ENCODE results near the gene IL17RC.
A peak's percentile ranks its signal among the peaks of the same experiment; 100 is the strongest.
"Not testable (repeated sequence)": the region's sequence is repeated elsewhere in the genome, so short reads cannot be mapped to it uniquely, and the experiment has no call there.

Gene IL17RC

GRCh38 chr3:9916734-9917680 is at the start of gene IL17RC:
Gene IL17RC, plus strand, starts transcription at chr3:9917098. Its CDS starts 218 bp downstream, at chr3:9917316.
- no peak for DNase-seq

GRCh38 chr3:9867106-9867505 is 49.8 kb upstream of the IL17RC start:
- no peak for DNase-seq

- DNase-seq, result no peak
Observed at GRCh38 chr3:9869955-9870354, 46.9 kb upstream of the IL17RC start.

- no peak for DNase-seq
Observed at GRCh38 chr3:9870978-9871377, 45.9 kb upstream of the IL17RC start.

GRCh38 chr3:9872067-9872466 is 44.8 kb upstream of the IL17RC start:
- DNase-seq, result not testable (repeated sequence)

- DNase-seq, result no peak
Observed at GRCh38 chr3:9875448-9875847, 41.5 kb upstream of the IL17RC start.

GRCh38 chr3:9876255-9876654 is 40.6 kb upstream of the IL17RC start:
- not testable (repeated sequence) for DNase-seq

- no peak for DNase-seq
Observed at GRCh38 chr3:9876991-9877390, 39.9 kb upstream of the IL17RC start.

GRCh38 chr3:9878700-9879099 is 38.2 kb upstream of the IL17RC start:
- no peak for DNase-seq

- no peak for DNase-seq
Observed at GRCh38 chr3:9879830-9880549, 36.9 kb upstream of the IL17RC start, which contains the start of gene CIDEC. Gene CIDEC, minus strand, starts transcription at chr3:9880253. Its CDS starts 1,767 bp downstream, at chr3:9878486.

- DNase-seq, result no peak
Observed at GRCh38 chr3:9881441-9881840, 35.5 kb upstream of the IL17RC start.

GRCh38 chr3:9883706-9884554 is 33.0 kb upstream of the IL17RC start:
- DNase-seq, result no peak

GRCh38 chr3:9884555-9885165 is 32.2 kb upstream of the IL17RC start:
- DNase-seq, result no peak

GRCh38 chr3:9886328-9886727 is 30.6 kb upstream of the IL17RC start:
- no peak for DNase-seq

GRCh38 chr3:9887480-9887879 is 29.4 kb upstream of the IL17RC start:
- DNase-seq, result no peak

- no peak for DNase-seq
Observed at GRCh38 chr3:9888540-9888939, 28.4 kb upstream of the IL17RC start.

- DNase-seq, result no peak
Observed at GRCh38 chr3:9889405-9889804, 27.5 kb upstream of the IL17RC start.

GRCh38 chr3:9890249-9891071 is 26.4 kb upstream of the IL17RC start, which contains the start of gene JAGN1:
Gene JAGN1, plus strand, starts transcription at chr3:9890610. Its CDS starts 113 bp downstream, at chr3:9890723.
- peak; percentile 88 for DNase-seq

GRCh38 chr3:9891072-9891622 is 25.8 kb upstream of the IL17RC start:
- DNase-seq, result no peak

- DNase-seq, result no peak
Observed at GRCh38 chr3:9893739-9894138, 23.2 kb upstream of the IL17RC start.

GRCh38 chr3:9895715-9896114 is 21.2 kb upstream of the IL17RC start:
- DNase-seq, result not testable (repeated sequence)
